ENCODE data around the gene PIWIL1.

DNA sequence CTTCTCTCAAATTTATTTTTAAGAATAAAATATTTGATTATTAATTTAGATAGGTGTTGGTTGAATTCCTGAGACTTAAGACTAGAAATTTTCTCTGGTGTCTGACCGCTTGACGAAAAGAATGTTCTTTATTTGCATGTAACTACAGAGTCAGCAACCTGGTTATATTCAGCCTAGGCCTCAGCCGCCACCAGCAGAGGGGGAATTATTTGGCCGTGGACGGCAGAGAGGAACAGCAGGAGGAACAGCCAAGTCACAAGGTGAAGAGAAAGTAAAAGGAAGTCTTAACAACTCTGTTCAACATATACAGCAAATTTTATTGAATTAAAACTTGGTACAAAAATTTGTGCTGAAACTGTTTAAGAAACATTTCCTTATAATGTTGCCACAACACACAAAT is 5.2 kb downstream of the PIWIL1 start:
- TF ChIP-seq CTCF (IDR thresholded peaks at IDR 0.05) (no peak), POLR2A (IDR thresholded peaks at IDR 0.05) (no peak)
